C4-2B (cell line): ENCODE data around the gene C3orf18.

Source experiments
- CTCF ChIP-seq: fragments of 450-650 bp; conservative IDR thresholded peaks from 2 replicates; pipeline ENCODE4 v1.5.1; 2017; ENCODE audit warnings: mild to moderate bottlenecking
- ZFX ChIP-seq: fragments of 450-650 bp; IDR thresholded peaks from 2 replicates; pipeline ENCODE4 v1.6.1; 2017

- no peak for TF ChIP-seq CTCF
- TF ChIP-seq ZFX = no peak
Observed at GRCh38 chr3:50575372-50575771, 7.8 kb upstream of the C3orf18 start.
